ENCODE measurements around the gene INSR. TPM values are rescaled to one million over a fixed set of nuclear protein-coding genes. Genes with fewer than 3 reads are reported as not detected.

The INSR gene
- total RNA-seq, 1 donor from 2014 or later = 23.9 TPM

GRCh38 chr19:7106711-7107657 lies 187.2 kb downstream of the INSR start:
- Mint-ChIP-seq H3K27ac (ENCODE audit: unreplicated experiment) (no peak overlapping the region), H3K4me3 (ENCODE audit: unreplicated experiment) (no peak overlapping the region), H3K36me3 (ENCODE audit: unreplicated experiment) (no peaks in the 10 kb centered on the region), H3K9me3 (ENCODE audit: unreplicated experiment) (no peaks in the 10 kb centered on the region), H3K4me1 (ENCODE audit: low read depth, unreplicated experiment) (no peaks in the 10 kb centered on the region), H3K27me3 (ENCODE audit: unreplicated experiment) (no peaks in the 10 kb centered on the region)
- DNase-seq = no peak
- TF ChIP-seq CTCF (IDR thresholded peaks at IDR 0.05; ENCODE audit: partially characterized antibody, unreplicated experiment) = no peak

- no peak overlapping the region for H3K4me3 Mint-ChIP-seq (ENCODE audit: unreplicated experiment)
These were observed 189.3 kb downstream of the INSR start for GRCh38 chr19:7104747-7105447.

GRCh38 chr19:7101498-7102253 lies 192.5 kb downstream of the INSR start:
- Mint-ChIP-seq H3K9me3 (ENCODE audit: unreplicated experiment) (peaks cover 12% of the 10 kb centered on the region), H3K36me3 (ENCODE audit: unreplicated experiment) (peaks cover 6% of the 10 kb centered on the region), H3K4me3 (ENCODE audit: unreplicated experiment) (no peak overlapping the region), H3K27ac (ENCODE audit: unreplicated experiment) (no peak overlapping the region), H3K4me1 (ENCODE audit: low read depth, unreplicated experiment) (no peaks in the 10 kb centered on the region), H3K27me3 (ENCODE audit: unreplicated experiment) (peaks cover 2% of the 10 kb centered on the region)
- DNase-seq = no peak
- no peak for TF ChIP-seq CTCF (IDR thresholded peaks at IDR 0.05; ENCODE audit: partially characterized antibody, unreplicated experiment)

More at GRCh38 chr19:7104747-7105447, 189.3 kb downstream of the INSR start:
- no peak overlapping the region for H3K27ac Mint-ChIP-seq (ENCODE audit: unreplicated experiment)
- no peaks in the 10 kb centered on the region for H3K36me3 Mint-ChIP-seq (ENCODE audit: unreplicated experiment)
- DNase-seq = no peak
- H3K27me3 Mint-ChIP-seq (ENCODE audit: unreplicated experiment) = no peaks in the 10 kb centered on the region
- no peaks in the 10 kb centered on the region for H3K4me1 Mint-ChIP-seq (ENCODE audit: low read depth, unreplicated experiment)
- H3K9me3 Mint-ChIP-seq (ENCODE audit: unreplicated experiment) = no peaks in the 10 kb centered on the region
- TF ChIP-seq CTCF (IDR thresholded peaks at IDR 0.05; ENCODE audit: partially characterized antibody, unreplicated experiment) = no peak

GRCh38 chr19:7099597-7099921 lies 194.7 kb downstream of the INSR start:
- Mint-ChIP-seq H3K4me1 (ENCODE audit: low read depth, unreplicated experiment) (no peaks in the 10 kb centered on the region), H3K27me3 (ENCODE audit: unreplicated experiment) (peaks cover 7% of the 10 kb centered on the region), H3K9me3 (ENCODE audit: unreplicated experiment) (peaks cover 22% of the 10 kb centered on the region), H3K4me3 (ENCODE audit: unreplicated experiment) (peak overlapping the region; percentile 91), H3K36me3 (ENCODE audit: unreplicated experiment) (peaks cover 19% of the 10 kb centered on the region), H3K27ac (ENCODE audit: unreplicated experiment) (peak overlapping the region; percentile 90)
- TF ChIP-seq CTCF (IDR thresholded peaks at IDR 0.05; ENCODE audit: partially characterized antibody, unreplicated experiment) = no peak
- DNase-seq = peak; percentile 93
